ENCODE measurements around the gene RAVER1. TPM values are rescaled to one million over a fixed set of nuclear protein-coding genes. Genes with fewer than 3 reads are reported as not detected.
"Not testable (repeated sequence)": the region's sequence is repeated elsewhere in the genome, so short reads cannot be mapped to it uniquely, and the experiment has no call there.

The RAVER1 gene
- total and polyA plus RNA-seq, 10 of the 15 experiments (the other 5 are each of a cell fraction or from before 2014, with no cell fraction given): 0.03 to 87.0 (median 12.1) TPM

DNA sequence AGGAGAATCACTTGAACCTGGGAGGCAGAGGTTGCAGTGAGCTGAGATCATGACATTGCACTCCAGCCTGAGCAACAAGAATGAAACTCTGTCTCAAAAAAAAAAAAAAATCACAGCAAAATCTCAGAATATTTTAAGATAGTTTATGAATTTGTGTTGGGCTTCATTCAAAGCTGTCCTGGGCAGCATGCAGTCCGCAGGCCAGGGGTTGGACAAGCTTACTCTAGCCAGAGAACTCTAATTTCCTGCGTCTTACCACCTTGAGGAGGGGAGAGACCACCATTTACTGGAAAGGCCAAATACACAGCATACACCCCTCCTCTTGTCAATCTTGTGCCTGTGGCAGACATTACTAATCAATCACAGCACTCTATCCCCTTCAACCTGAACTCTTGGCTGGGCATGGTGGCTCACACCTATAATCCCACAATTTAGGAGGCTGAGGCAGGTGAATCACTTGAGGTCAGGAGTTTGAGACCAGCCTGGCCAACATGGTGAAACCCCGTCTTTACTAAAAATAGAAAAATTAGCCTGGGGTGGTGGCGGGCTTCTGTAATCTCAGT lies 33.7 kb upstream of the RAVER1 start:
- ChIA-PET CTCF (interaction anchor here (0.7 to 1.4 kb wide), 4 partner anchors 22 to 94 kb away, joined by 3 to 5 read pairs (median 4); no protein-coding TSS in a partner anchor), POLR2A (interaction anchor here (0.6 kb wide), 1 partner anchor 147 kb away, joined by 3 read pairs; no protein-coding TSS in a partner anchor), SMC1A (ENCODE audit: uncharacterized antibody, unreplicated experiment) (interaction anchor here (1.5 kb wide), 1 partner anchor 22 kb away, joined by 3 read pairs; no protein-coding TSS in a partner anchor), RAD21 (ENCODE audit: unreplicated experiment) (interaction anchor here (0.6 to 1.7 kb wide), 2 partner anchors 47 to 108 kb away, joined by 3 to 4 read pairs; no protein-coding TSS in a partner anchor)
- intact Hi-C loops (cut with micrococcal nuclease; ENCODE audit: unreplicated experiment); DNase-seq (ENCODE audit: low read depth, low spot score); H3K4me1 ChIP-seq (ENCODE audit: control insufficient read depth, insufficient read depth, low read length); H3K27ac ChIP-seq (ENCODE audit: control insufficient read depth, insufficient read depth); BruUV-seq (replicated peaks); H3K4me2 ChIP-seq (ENCODE audit: control insufficient read depth, insufficient read depth); H3K79me2 ChIP-seq (ENCODE audit: control insufficient read depth, insufficient read depth, low read length); FAIRE-seq; H3K9me3 ChIP-seq (replicated peaks; ENCODE audit: control insufficient read depth, insufficient read depth, low read length); H3K4me3 ChIP-seq; in situ Hi-C loops (cut with MboI); ATAC-seq; H2AFZ ChIP-seq (ENCODE audit: control insufficient read depth, low read depth, low read length); H3K9ac ChIP-seq (ENCODE audit: control insufficient read depth, insufficient read depth, low read length); H3K27me3 ChIP-seq (replicated peaks in 1 of 2; ENCODE audit: control insufficient read depth in 2 of 2, insufficient read depth in 2 of 2, low read length in 1 of 2); H4K20me1 ChIP-seq (ENCODE audit: control insufficient read depth, insufficient read depth): not testable (repeated sequence)
- H3K36me3 ChIP-seq (ENCODE audit: control insufficient read depth in 2 of 2, insufficient read depth in 2 of 2, low read length in 1 of 2): peaks cover 36% of the 10 kb centered on the region in 2 experiments
- WGBS (ENCODE audit: insufficient coverage, insufficient replicate concordance, low lambda C conversion rate, missing lambda C conversion rate): 98% methylated on average over 4 of the region's 4 CpGs
- TF ChIP-seq MLLT1 (IDR thresholded peaks at IDR 0.05): peak; percentile 87
- TF ChIP-seq SRF (IDR thresholded peaks at IDR 0.05; ENCODE audit: low read depth in 2 of 2, low read length in 2 of 2): 0 out of 4 replicates have a peak, but pooled peaks of 1 of the 2 experiments have one; percentile 44

DNA sequence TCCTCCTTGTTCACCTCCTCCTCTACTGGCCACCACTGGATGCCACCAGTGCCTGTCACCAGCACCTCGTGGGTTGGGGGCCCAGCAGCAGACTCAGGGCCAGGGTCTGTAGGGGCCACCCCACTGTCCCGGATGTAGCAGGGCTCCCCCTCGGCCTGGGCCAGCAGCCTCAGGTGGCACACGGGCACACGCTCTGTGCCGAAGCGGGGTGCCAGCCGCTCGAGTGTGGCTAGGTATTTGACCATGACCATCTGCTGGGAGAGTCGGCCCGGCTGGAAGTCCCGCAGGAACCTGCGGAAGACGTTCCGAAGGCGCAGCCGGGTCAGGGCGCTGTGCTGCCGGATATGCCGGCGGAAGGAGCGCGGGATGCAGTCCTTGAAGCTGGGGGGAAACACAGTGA lies 32.2 kb upstream of the RAVER1 start:
- ChIA-PET RAD21 (ENCODE audit: unreplicated experiment) (no interaction called here), CTCF (no interaction called here), POLR2A (no interaction called here), SMC1A (ENCODE audit: uncharacterized antibody, unreplicated experiment) (no interaction called here)
- no peak overlapping the region for H3K4me3 ChIP-seq
- TF ChIP-seq, protein P1, sequence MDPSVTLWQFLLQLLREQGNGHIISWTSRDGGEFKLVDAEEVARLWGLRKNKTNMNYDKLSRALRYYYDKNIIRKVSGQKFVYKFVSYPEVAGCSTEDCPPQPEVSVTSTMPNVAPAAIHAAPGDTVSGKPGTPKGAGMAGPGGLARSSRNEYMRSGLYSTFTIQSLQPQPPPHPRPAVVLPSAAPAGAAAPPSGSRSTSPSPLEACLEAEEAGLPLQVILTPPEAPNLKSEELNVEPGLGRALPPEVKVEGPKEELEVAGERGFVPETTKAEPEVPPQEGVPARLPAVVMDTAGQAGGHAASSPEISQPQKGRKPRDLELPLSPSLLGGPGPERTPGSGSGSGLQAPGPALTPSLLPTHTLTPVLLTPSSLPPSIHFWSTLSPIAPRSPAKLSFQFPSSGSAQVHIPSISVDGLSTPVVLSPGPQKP (IDR thresholded peaks at IDR 0.05; ENCODE audit: low read depth, low read length): no peak
- DNase-seq (ENCODE audit: low read depth, low spot score) (no peak), ATAC-seq (no peak), FAIRE-seq (no peak)
- no peaks in the 10 kb centered on the region for H3K27me3 ChIP-seq (replicated peaks in 1 of 2; ENCODE audit: control insufficient read depth in 2 of 2, insufficient read depth in 2 of 2, low read length in 1 of 2)
- no peaks in the 10 kb centered on the region; the same call in 2 of the 3 replicates for H3K9me3 ChIP-seq (replicated peaks; ENCODE audit: control insufficient read depth, insufficient read depth, low read length)
- in situ Hi-C loops (cut with MboI) (no loop called here), intact Hi-C loops (cut with micrococcal nuclease; ENCODE audit: unreplicated experiment) (no loop called here)
- H3K4me1 ChIP-seq (ENCODE audit: control insufficient read depth, insufficient read depth, low read length): no peaks in the 10 kb centered on the region
- H3K36me3 ChIP-seq (ENCODE audit: control insufficient read depth in 2 of 2, insufficient read depth in 2 of 2, low read length in 1 of 2): peaks cover 31 to 45% of the 10 kb centered on the region in 2 experiments
- H3K9ac ChIP-seq (ENCODE audit: control insufficient read depth, insufficient read depth, low read length): no peak overlapping the region
- BruUV-seq (replicated peaks): TSS peak; percentile 45
- no peak overlapping the region for H2AFZ ChIP-seq (ENCODE audit: control insufficient read depth, low read depth, low read length)
- H3K79me2 ChIP-seq (ENCODE audit: control insufficient read depth, insufficient read depth, low read length): no peaks in the 10 kb centered on the region; the same call in 1 of the 2 replicates
- no peak overlapping the region for H3K4me2 ChIP-seq (ENCODE audit: control insufficient read depth, insufficient read depth)
- no peaks in the 10 kb centered on the region; the same call in 1 of the 2 replicates for H4K20me1 ChIP-seq (ENCODE audit: control insufficient read depth, insufficient read depth)
- H3K27ac ChIP-seq (ENCODE audit: control insufficient read depth, insufficient read depth): no peak overlapping the region
- 97% methylated on average over 23 of the region's 23 CpGs for WGBS (ENCODE audit: insufficient coverage, insufficient replicate concordance, low lambda C conversion rate, missing lambda C conversion rate)

All from GM12878 (cell line).